ENCODE results near the gene RANBP1. TPM values are rescaled to one million over a fixed set of nuclear protein-coding genes. Genes with fewer than 3 reads are reported as not detected.
A peak's percentile ranks its signal among the peaks of the same experiment; 100 is the strongest.

Gene RANBP1
- total RNA-seq, 1 donor from 2014 or later = 144 TPM

DNA sequence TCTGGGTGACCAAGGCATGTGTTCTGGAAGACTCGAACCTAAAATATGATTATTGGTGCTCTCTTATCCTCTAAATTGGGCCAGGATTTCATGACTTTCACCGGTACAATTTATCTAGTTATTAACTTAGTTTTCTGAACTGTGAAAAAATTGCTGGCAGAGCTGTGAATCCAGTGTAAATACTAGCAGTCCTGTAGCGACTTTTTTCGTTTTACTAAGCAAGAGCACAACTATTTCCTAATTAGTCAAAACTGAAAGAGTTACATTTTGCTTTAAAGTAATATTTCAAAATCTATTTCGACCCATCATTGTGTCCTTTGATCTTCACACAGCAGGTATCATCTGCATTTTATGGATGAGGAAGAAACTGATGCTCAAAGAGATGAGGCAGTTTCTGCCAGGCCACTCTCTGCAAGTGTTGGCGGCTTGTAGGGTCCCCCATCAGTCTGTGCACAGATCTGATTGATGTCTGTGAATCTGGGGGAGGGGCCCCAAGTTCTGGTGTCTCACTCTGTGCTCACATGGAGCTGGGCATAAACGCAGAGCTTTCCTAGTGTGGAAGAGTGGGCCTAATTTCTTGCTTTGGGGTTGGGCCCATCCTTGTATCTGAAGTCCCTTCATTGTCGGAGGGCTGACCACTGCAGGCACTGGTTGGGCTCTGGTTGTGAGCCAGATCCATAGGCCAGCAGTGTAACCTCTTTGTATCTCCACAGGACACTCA lies 2.6 kb downstream of the RANBP1 start:
- peaks cover 12% of the 10 kb centered on the region for H3K27me3 Mint-ChIP-seq (ENCODE audit: unreplicated experiment)
- H3K36me3 Mint-ChIP-seq (ENCODE audit: unreplicated experiment) = no peaks in the 10 kb centered on the region
- H3K9me3 Mint-ChIP-seq (ENCODE audit: unreplicated experiment) = peaks cover 5% of the 10 kb centered on the region
- peak overlapping the region; percentile 91 for H3K4me3 Mint-ChIP-seq (ENCODE audit: unreplicated experiment)
- H3K4me1 Mint-ChIP-seq (ENCODE audit: low read depth, unreplicated experiment) = peaks cover 4% of the 10 kb centered on the region
- DNase-seq = peak; percentile 10
- no peak for TF ChIP-seq CTCF (IDR thresholded peaks at IDR 0.05; ENCODE audit: partially characterized antibody, unreplicated experiment)
- H3K27ac Mint-ChIP-seq (ENCODE audit: unreplicated experiment) = peak overlapping the region; percentile 81

DNA sequence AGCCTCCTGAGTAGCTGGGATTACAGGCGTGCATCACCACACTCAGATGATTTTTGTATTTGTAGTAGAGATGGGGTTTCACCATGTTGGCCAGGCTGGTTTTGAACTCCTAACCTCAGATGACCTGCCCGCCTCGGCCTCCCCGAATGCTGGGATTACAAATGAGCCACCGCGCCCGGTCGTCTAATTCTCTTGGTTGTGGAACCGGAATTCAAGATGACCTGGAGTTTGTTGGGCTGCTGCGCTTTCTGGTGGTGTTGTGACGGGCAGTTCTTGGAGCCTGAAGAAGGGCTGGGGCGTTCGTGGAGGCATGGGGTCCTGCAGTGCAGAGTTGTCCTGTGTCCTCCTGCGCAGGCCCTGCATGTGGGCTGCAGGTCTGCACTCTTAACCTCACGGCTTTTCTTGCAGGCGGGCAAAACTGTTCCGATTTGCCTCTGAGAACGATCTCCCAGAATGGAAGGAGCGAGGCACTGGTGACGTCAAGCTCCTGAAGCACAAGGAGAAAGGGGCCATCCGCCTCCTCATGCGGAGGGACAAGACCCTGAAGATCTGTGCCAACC lies 6.0 kb downstream of the RANBP1 start:
- no peak overlapping the region for H3K27ac Mint-ChIP-seq (ENCODE audit: unreplicated experiment)
- H3K36me3 Mint-ChIP-seq (ENCODE audit: unreplicated experiment) = no peaks in the 10 kb centered on the region
- H3K4me3 Mint-ChIP-seq (ENCODE audit: unreplicated experiment) = no peak overlapping the region

DNA sequence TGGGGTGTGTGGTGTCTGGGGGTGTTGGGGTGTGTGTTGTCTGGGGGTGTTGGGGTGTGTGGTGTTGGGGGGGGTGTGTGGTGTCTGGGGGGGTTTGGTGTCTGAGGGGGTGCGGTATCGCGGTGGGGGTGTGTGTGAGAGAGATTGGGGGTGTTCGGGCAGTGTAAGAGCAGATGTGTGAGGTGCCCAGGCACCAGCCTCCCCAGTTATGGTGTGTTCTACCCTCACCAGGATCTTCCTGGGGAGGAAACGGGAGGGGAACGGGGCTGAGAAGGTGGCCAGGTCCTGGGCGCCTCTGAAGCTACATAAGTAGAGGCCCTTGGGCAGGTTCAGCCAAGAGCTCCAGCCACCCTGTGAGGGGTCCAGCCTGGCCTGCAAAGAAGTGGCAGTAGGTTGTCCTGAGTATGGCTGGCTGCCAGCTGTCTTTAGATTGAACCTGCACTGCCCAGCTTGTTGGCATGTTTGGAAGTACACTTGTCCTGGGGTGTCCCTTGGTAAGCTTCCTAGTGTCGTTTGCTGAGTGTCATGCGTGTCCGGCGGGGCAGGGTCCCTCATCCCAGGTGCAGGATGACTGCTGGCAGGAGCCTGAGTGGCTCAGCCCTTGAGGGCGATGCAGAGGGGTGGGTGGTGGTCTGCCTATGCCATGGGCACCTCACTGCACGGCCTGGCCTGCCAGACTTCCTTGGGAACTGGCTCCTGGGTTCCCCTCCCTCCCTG lies 7.6 kb downstream of the RANBP1 start:
- Mint-ChIP-seq H3K27ac (ENCODE audit: unreplicated experiment) (no peak overlapping the region), H3K36me3 (ENCODE audit: unreplicated experiment) (no peaks in the 10 kb centered on the region), H3K4me3 (ENCODE audit: unreplicated experiment) (no peak overlapping the region), H3K27me3 (ENCODE audit: unreplicated experiment) (no peaks in the 10 kb centered on the region), H3K4me1 (ENCODE audit: low read depth, unreplicated experiment) (peaks cover 5% of the 10 kb centered on the region), H3K9me3 (ENCODE audit: unreplicated experiment) (peaks cover 7% of the 10 kb centered on the region)
- no peak for DNase-seq
- TF ChIP-seq CTCF (IDR thresholded peaks at IDR 0.05; ENCODE audit: partially characterized antibody, unreplicated experiment) = no peak

More for the DNA sequence above, 6.0 kb downstream of the RANBP1 start:
- Mint-ChIP-seq H3K27me3 (ENCODE audit: unreplicated experiment) (peaks cover 5% of the 10 kb centered on the region), H3K9me3 (ENCODE audit: unreplicated experiment) (peaks cover 8% of the 10 kb centered on the region), H3K4me1 (ENCODE audit: low read depth, unreplicated experiment) (peaks cover 6% of the 10 kb centered on the region)
- TF ChIP-seq CTCF (IDR thresholded peaks at IDR 0.05; ENCODE audit: partially characterized antibody, unreplicated experiment) = no peak
- no peak for DNase-seq

- no peak for DNase-seq
- H3K27ac Mint-ChIP-seq (ENCODE audit: unreplicated experiment) = peak overlapping the region; percentile 22
Observed at GRCh38 chr22:20124083-20124787, 8.3 kb downstream of the RANBP1 start.

More at GRCh38 chr22:20124083-20124787, 8.3 kb downstream of the RANBP1 start:
- TF ChIP-seq CTCF (IDR thresholded peaks at IDR 0.05; ENCODE audit: partially characterized antibody, unreplicated experiment) = no peak
- no peaks in the 10 kb centered on the region for H3K36me3 Mint-ChIP-seq (ENCODE audit: unreplicated experiment)
- H3K4me1 Mint-ChIP-seq (ENCODE audit: low read depth, unreplicated experiment) = peaks cover 2% of the 10 kb centered on the region
- no peaks in the 10 kb centered on the region for H3K27me3 Mint-ChIP-seq (ENCODE audit: unreplicated experiment)
- peaks cover 4% of the 10 kb centered on the region for H3K9me3 Mint-ChIP-seq (ENCODE audit: unreplicated experiment)
- no peak overlapping the region for H3K4me3 Mint-ChIP-seq (ENCODE audit: unreplicated experiment)

Data from glutamatergic neuron (in vitro differentiated cells).